DMS153 (cell line): Measurements from ENCODE around the gene SMPD3.

Experiments
- DNase-seq: peaks from one replicate; lab custom pipeline; 2025; lab: John Stamatoyannopoulos, UW

SMPD3 gene

GRCh38 chr16:68380676-68381362, 67.5 kb downstream of the SMPD3 start:
- DNase-seq = no peak

- no peak for DNase-seq
Measured at GRCh38 chr16:68380348-68380670, 68.0 kb downstream of the SMPD3 start.

GRCh38 chr16:68379472-68380347, 68.6 kb downstream of the SMPD3 start:
- DNase-seq = no peak

GRCh38 chr16:68378436-68379415, 69.6 kb downstream of the SMPD3 start:
- no peak for DNase-seq

- DNase-seq = no peak
Measured at GRCh38 chr16:68377667-68378393, 70.5 kb downstream of the SMPD3 start.

GRCh38 chr16:68377221-68377620, 71.1 kb downstream of the SMPD3 start:
- DNase-seq = no peak

GRCh38 chr16:68376590-68376989, 71.7 kb downstream of the SMPD3 start:
- DNase-seq = no peak

- DNase-seq = no peak
Measured at GRCh38 chr16:68375801-68376536, 72.3 kb downstream of the SMPD3 start.

GRCh38 chr16:68374961-68375660, 73.2 kb downstream of the SMPD3 start:
- no peak for DNase-seq

- no peak for DNase-seq
Measured at GRCh38 chr16:68374246-68374805, 74.0 kb downstream of the SMPD3 start.

- no peak for DNase-seq
Measured at GRCh38 chr16:68373528-68374245, 74.6 kb downstream of the SMPD3 start.

GRCh38 chr16:68372806-68373205, 75.5 kb downstream of the SMPD3 start:
- DNase-seq = no peak

- no peak for DNase-seq
Measured at GRCh38 chr16:68372381-68372720, 76.0 kb downstream of the SMPD3 start.

- no peak for DNase-seq
Measured at GRCh38 chr16:68371706-68372380, 76.5 kb downstream of the SMPD3 start.

- no peak for DNase-seq
Measured at GRCh38 chr16:68371276-68371651, 77.0 kb downstream of the SMPD3 start.

GRCh38 chr16:68370581-68371275, 77.6 kb downstream of the SMPD3 start:
- DNase-seq = peak; percentile 88

GRCh38 chr16:68369697-68370580, 78.4 kb downstream of the SMPD3 start:
- DNase-seq = no peak
